ENCODE measurements around the gene MYL12B. TPM values are rescaled to one million over a fixed set of nuclear protein-coding genes. Genes with fewer than 3 reads are reported as not detected.
"Not testable (repeated sequence)": the region's sequence is repeated elsewhere in the genome, so short reads cannot be mapped to it uniquely, and the experiment has no call there.

MYL12B gene
- polyA plus RNA-seq, 4 donors: 562 to 674 (median 651) TPM

DNA sequence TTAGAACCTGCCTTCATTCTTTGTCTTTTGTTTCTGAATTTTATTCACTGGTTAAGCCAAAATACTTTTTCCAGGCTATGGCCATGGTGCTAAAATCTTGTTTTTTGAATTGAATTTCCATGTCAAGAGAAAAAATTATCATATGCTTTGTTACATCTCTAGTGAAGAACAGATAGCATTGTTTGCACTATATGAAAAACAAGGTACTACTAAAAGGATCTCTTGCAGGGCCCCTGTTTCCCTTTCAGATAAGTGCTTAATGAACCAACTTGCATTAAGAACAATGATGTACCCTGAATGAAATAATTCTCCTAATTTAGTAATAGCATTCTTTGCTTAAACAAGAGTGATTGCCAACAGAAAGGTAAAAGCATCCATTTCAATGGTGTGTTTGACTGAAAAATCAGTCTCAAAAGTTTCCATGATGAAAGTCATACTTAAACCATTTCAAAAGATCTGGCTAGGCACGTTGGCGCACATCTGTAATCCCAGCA, 4.3 kb upstream of the MYL12B start:
- DNase-seq (ENCODE audit: low read depth in 4 of 4, low spot score in 3 of 4): no peak

DNA sequence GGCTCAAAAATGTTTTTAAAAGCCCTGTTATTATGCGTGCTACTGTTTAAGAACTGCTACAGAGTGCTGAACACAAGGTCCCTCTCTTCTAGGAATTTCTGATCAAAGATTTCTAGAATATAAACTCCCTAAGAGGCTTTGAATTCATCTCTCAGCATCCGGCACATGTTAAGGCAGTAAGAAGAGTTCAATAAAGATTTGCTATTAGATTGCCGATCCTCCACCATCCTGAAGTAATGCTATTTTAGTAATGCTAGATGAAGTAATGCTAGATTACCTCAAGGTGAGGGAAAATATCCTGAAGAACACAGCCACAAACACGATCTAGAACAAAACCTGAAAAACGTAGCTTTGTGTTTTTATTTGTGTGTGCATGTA, 949 bp upstream of the MYL12B start:
- DNase-seq (ENCODE audit: low read depth in 4 of 4, low spot score in 3 of 4): no peak

- peak in 3 of 4 donors; percentile 25 to 35 (median 28) for DNase-seq (ENCODE audit: low read depth in 4 of 4, low spot score in 3 of 4)
Measured at GRCh38 chr18:3262234-3263131, 550 bp downstream of the MYL12B start.

DNA sequence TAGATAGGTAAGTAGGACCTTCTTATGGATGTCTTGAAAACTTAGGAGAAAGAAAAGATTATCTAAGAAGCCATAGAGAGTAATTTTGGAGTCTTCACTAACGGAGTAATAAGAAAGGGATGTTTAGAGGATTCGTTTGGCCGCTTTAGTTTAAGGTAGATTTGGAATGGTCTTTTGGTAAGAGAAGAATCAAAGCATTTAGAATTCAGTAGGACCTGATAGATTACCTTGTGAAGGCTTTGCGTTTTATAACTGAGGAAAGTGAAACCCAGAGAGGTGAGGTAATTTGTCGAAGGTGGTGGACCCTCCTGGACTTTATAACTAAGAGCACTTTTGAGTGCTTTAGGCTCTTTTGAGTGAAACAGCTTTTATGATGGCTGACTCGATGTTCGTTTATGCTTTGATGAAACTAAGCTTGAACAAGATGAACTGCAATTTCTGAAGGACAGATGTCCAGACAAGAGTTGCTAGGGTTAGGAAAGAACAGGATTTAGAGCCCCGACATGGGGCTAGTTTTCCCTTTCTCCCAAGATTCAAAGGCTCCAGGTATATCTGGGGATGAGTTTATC, 1.3 kb downstream of the MYL12B start:
- DNase-seq (ENCODE audit: low read depth in 4 of 4, low spot score in 3 of 4): no peak

DNA sequence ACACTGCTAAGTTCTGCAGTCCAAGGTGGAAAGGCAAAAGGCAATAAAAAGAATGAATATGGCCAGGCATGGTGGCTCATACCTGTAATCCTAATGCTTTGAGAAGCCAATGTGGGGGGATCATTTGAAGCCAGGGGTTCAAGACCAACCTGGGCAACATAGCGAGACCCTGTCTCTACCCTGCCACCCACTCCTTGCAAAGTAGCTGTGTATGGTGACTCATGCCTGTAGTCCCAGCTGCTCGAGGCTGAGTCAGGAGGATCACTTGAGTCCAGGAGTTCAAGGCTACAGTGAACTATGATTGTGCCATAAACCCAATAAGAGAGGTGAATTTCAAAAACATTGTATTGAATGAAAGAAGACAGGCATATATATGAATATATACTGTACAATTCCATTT, 2.4 kb downstream of the MYL12B start:
- no peak for DNase-seq (ENCODE audit: low read depth in 4 of 4, low spot score in 3 of 4)

- DNase-seq (ENCODE audit: low read depth in 4 of 4, low spot score in 3 of 4): no peak
Measured at GRCh38 chr18:3265564-3266033, 3.7 kb downstream of the MYL12B start.

DNA sequence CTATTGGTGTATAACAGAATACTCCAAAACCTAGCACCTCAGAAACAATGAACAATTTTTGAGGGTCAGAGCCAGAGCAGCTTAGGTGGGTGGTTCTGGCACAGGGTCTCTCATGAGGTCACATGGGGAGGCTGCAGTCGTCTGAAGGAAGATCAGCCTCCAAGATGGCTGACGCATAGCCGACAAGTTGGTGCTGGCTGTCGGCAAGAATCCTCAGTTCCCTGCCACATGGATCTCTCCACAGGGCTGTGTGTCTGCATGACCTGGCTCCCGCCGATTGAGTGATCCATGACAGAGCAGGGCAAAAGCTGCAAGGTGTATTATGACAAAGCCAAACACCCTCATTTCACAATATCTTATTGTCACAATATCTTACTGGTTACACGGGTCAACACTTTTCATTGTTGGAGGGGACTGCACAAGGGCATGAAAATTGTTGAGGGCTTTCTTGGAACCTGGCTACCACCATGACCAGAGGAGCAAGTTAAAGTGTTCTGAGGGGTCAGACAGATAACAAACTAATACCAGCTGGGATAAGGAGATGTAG, 4.2 kb downstream of the MYL12B start:
- DNase-seq (ENCODE audit: low read depth in 4 of 4, low spot score in 3 of 4): no peak

GRCh38 chr18:3268306-3268705, 6.4 kb downstream of the MYL12B start:
- DNase-seq (ENCODE audit: low read depth in 4 of 4, low spot score in 3 of 4): no peak

GRCh38 chr18:3269241-3269913, 7.4 kb downstream of the MYL12B start:
- DNase-seq (ENCODE audit: low read depth in 4 of 4, low spot score in 3 of 4): no peak

DNA sequence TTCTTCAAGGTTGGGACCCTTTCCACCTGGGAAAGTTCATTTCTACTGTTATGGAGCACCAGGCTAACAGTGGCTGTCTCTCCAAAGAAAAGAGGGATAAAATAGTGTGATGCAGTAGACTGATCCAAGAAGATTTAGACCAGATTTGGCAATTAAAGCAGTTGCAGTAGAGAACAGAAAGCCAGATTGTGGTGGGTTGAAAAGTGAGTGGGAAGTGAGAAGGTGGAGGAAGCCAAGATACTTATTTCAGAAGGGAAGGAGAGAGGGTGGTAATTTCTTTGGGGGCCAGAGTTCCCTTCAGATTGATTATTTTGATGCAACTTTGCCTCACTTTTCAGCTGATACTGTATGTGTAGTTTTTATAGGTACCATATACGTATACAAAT, 8.0 kb downstream of the MYL12B start:
- no peak for DNase-seq (ENCODE audit: low read depth in 4 of 4, low spot score in 3 of 4)

- no peak for DNase-seq (ENCODE audit: low read depth in 4 of 4, low spot score in 3 of 4)
Measured at GRCh38 chr18:3273042-3273441, 11.1 kb downstream of the MYL12B start.

DNA sequence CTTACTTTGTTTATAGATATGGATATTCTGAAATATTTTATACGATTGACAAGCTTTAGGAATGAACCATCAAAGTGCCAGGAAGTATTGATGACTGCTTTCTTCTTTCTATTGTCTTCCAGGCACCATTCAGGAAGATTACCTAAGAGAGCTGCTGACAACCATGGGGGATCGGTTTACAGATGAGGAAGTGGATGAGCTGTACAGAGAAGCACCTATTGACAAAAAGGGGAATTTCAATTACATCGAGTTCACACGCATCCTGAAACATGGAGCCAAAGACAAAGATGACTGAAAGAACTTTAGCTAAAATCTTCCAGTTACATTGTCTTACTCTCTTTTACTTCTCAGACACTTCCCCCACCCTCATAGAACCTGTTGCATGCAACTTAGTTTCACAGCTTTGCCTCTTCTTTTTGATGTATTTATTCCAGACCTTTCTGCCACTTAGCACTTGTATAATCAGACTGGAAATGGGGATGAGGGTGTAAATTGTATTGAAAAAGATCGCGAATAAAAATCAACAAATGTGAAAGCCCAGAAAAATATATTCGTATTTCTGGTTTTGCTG, 15.8 kb downstream of the MYL12B start:
- DNase-seq (ENCODE audit: low read depth in 4 of 4, low spot score in 3 of 4): not testable (repeated sequence)

DNA sequence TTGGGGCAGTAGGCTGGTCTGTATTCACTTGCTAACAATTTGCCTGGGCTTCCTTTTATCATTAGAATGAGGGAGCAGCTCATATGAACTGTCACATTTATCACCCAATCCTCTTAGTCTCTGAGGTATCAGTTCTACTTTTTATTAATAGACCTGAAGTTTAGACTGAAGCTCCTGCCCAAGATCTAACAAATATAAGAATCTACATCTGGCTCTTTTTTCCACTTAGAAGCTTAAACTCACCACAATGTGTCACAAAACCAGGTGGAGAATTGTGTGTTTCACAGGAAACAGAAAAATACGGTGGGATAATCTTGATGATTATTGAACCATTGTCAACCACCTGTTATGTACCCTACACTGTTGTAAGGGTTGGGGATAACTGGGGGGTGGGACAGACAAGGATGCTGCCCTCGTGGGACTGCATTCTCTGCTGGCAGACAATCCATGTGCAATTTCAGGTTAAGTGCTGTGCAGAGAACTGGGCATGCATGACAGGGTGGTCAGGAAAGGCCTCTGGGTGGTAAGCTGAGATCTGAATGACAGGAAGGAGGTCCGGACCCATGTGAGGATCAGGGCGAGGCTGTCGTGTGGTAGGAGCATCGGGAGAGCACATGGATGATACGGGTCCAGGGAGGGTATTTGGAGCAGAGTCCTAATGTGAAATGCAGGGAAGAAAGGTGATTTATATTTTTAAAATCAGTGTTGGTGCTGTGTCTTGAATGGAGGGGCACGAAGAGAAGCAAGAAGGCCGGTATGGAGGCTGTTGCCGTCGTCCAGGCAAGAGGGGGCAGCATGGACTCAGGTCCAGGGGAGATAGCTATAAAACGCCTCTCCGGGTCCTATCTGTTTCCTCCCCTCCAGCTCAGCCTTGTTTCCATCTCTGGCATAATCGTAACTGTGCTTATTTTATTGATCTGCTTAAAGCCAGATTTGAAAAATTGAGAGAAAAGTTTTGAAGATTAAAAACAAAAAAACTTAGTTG, 17.6 kb downstream of the MYL12B start:
- no peak for DNase-seq (ENCODE audit: low read depth in 4 of 4, low spot score in 3 of 4)

GRCh38 chr18:3281456-3282400, 19.8 kb downstream of the MYL12B start:
- DNase-seq (ENCODE audit: low read depth in 4 of 4, low spot score in 3 of 4): peak in 3 of 4 donors; percentile 58 to 76 (median 69)

DNA sequence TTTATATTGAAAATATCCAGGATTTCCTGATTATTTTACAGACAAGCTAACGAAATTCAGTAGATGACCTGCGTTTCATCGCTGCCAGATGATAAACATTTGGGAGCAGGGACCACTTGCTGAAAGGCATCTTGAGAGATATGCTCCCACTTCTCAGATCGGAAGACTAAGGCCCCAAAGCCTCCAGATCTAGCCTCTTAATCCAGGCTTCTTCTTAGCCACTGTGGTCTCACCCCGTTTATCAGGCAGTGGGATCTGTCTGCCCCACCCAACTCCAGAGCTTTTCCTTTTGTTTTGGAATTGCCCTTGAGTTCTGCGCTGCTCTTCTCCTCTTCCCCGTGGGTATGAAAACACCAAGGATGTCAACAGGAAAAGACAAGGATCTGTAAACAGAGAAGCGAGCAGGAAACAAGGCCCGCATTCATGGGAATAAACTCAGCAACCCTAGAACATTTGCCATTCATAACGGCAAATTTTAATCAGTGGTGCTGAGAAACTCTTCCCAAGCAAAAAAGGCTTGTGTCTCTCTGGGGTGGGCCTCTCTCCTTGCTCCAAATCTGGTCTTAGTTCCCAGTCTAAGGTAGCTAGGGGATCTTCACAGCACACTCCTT, 21.4 kb downstream of the MYL12B start:
- no peak for DNase-seq (ENCODE audit: low read depth in 4 of 4, low spot score in 3 of 4)

DNA sequence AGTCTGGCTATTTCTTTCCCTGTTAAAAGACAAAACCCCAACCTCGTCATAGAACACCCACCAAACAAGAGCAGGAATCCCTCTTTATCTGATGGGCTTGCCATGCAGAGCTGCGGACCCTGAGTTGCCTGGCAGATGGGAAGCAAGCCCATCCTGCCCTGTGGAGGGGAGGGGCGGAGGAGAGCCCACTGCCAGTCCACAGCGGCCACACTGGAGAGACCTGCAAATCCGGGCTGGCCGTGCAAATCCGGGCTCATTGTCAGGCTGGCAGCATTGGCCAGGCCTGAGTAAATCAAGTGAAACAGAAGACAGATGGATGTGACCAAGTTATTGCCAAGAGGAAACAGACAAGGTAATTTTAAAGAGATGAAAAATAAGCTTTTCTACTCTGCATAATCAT, 22.0 kb downstream of the MYL12B start:
- no peak for DNase-seq (ENCODE audit: low read depth in 4 of 4, low spot score in 3 of 4)

DNA sequence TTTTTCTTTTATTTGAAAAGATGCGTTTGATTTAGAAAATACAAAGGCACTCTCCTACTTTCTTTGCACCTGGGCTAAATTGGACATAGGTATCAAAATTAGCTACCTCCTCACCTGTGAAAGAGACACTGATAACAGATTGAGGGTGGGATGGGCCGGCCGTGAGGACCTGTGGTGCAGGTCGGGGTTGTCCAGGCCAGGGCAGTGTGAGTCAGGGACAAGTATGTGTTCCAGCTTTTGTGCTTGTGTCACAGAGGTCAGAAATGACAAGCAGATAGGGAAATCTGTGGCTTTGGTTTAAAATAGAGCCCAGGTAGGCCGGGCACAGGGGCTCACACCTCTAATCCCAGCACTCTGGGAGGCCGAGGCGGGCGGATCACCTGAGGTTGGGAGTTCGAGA, 22.6 kb downstream of the MYL12B start:
- no peak for DNase-seq (ENCODE audit: low read depth in 4 of 4, low spot score in 3 of 4)

GRCh38 chr18:3286159-3286558, 24.2 kb downstream of the MYL12B start:
- no peak for DNase-seq (ENCODE audit: low read depth in 4 of 4, low spot score in 3 of 4)
